Superior temporal gyrus (tissue), 1 donor: Measurements from ENCODE around the gene EFCAB10.
"Not testable (repeated sequence)": the region's sequence is repeated elsewhere in the genome, so short reads cannot be mapped to it uniquely, and the experiment has no call there.

Experiments
- DNase-seq: peaks from one replicate; pipeline ENCODE4 v3.0.0-alpha.2; 2016; ENCODE audit errors: extremely low spot score

Gene EFCAB10

DNA sequence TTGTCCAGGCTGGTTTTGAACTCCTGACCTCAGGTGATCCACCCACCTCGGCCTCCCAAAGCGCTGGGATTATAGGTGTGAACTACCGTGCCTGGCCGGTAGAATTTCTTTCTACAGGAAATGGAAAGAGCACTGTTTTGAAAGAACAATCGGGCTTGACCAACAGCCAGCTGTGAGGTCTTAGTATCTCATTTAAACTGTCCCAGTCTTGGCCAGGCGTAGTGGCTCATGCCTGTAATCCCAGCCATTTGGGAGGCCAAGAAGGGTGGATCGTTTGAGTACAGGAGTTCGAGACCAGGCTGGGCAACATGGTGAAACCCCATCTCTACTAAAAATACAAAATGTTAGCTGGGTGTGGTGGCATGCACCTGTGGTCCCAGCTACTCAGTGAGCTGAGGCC is 17.8 kb upstream of the EFCAB10 start:
- DNase-seq: not testable (repeated sequence)

DNA sequence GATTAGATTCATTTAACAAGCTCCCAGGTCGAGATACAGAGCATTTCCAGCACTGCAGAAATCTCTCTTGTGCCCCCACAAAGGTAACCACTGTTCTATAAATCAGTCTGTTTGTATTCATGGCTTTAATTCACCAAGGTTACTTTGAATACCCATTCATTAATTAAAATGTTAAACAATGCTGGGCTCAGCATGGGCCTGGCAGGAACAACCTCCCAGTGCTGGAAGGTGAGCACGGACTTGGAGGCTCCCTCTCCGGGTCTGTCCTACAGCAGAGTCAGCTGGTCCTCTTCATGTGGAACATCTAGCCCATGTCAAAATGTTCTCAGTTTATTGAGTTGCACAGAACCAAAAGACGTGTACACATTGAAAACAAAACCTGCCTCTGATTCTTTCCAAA is 15.6 kb upstream of the EFCAB10 start:
- no peak for DNase-seq

DNA sequence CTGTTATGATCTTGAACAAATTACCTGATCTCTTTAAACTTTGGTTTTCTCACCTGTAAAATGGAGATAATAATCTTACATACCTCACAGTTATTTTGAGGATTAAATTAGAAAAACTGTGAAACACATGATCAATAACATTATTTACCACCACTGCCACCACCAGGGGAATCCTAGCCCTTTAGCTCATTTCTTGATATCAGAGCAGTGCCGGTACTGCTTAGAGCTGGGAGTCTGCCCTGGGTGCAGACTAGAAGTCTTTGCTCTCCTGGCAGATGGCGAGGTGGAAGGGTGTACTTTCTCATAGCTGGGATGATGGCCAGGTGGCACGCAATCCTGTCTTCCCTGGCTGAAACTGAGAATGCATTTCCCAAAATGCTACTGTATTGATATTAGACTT is 12.7 kb upstream of the EFCAB10 start:
- DNase-seq: no peak

DNA sequence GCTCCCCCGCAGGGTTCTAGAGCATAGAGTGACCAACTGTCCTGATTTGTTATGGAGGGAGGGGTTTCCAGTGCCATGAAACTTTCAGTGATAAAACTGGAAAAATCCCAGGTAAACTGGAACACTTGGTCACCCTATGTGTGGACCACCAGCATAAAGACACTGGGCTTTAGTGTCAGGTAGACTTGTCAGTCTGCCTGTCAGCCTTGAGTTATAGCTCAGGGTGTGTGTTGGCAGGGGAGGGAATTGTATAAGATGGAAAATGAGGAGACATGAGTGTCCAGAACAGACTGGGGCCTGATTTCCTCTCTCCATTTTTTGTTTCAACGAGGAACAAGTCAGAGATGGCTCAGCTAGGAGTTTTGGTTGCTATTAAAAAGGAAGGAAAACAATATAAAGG is 10.2 kb upstream of the EFCAB10 start:
- no peak for DNase-seq

DNA sequence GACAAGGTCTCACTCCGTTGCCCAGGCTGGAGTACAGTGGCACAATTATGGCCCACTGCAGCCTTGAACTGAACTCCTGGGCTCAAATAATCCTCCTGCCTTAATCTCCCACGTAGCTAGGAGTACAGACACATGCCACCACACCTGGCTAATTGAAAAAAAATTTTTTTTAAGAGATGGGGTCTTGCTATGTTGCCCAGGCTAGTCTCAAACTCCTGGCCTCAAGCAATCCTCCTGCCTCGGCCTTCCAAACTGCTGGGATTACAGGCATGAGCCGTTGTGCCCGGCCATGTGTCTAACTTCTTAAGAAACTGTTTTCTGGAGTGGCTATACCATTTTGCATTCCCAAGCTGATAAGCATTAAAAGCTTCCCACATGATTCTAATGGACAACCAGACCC is 9.5 kb upstream of the EFCAB10 start:
- DNase-seq: no peak

DNA sequence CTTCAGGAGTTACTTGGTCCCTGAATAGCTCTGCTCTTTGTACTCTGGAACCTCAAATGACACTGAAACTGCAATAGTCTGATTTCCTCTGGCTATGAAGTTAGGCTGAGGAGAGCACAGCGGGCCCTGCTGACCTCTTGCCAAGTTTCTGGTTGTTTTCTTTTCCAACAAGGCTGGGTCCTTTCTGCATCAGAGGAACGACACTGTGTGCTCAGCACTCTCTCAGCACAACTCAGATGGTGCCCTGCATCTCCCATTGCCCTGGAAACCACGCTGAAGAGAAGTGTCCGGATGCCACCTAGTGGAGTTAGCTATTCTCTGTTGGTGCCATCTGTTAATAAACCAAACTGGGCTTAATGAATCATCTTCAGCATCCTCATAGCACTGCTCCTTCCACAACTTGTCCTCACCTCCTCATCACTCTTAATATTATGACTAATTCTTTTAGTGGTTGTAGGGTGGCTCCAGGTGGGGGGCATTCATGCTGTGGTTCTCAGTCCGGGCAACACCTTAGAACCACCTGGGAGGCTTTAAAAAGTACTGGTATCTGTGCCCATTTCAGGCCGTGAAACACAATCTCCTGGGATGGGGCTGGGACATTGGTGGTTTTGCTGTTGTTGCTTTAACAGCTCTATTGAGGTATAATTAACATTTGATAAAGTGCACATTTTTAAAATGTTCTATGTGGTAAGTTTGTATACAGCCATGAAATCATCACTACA is 8.2 kb upstream of the EFCAB10 start:
- DNase-seq: peak; percentile 93

DNA sequence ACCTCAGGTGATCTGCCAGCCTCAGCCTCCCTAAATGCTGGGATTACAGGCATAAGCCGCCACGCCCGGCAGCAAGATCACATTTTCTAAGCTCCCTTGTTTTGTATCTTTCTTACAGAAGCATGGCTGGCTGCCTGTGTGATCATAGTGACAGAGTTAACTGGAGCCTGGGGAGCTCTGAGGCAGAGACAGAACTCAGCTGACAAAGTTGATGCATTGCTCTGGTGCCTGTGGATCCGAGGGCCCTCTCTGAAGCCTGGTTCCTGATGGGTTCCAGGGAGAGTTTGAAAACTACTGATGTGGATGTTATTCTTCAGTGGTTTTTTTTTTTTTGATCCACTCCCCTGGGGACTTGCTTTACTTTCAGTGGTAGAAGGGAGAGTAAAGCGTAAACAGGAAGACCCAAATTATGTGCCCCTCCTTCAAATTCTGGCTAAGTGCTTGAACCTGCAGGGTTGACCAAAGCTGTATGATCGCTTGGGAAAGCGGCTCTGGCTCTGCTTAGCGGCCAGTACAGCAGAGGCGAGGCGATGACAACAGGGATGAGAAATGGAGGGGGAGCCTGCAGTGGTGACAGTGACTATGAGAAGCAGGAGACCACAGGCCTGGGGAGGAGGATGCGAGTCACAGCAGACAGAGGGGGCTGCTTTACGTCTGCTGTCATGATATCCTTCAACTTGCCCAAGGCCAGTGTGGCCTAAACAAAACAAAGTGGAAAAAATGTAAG is 6.8 kb upstream of the EFCAB10 start:
- DNase-seq: no peak

GRCh38 chr7:105585850-105586500 is 4.7 kb upstream of the EFCAB10 start:
- DNase-seq: no peak

- DNase-seq: no peak
Measured at GRCh38 chr7:105584165-105584564, 2.9 kb upstream of the EFCAB10 start.

DNA sequence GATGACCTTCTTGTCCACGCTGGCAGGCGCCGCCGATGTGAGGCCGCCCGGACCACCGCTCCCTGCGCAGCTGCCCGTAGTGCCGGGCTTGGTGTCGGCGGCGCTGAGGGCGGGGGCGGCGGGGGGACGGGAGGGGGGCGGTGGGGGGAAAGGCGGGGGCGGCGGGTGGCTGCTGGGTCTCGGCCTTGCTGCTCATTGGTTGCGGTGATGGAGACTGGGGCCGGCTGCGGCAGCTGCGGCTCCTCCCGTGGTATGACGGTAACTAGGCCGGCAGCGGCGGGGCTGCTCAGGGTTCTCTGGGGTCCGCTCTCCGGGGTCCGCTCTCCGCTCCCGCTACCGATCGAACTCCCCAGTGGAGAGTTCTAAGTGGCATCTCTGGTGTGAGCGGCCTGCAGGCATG is 1.8 kb upstream of the EFCAB10 start:
- DNase-seq: no peak

- no peak for DNase-seq
Measured at GRCh38 chr7:105580022-105580740, 1.1 kb downstream of the EFCAB10 start.

DNA sequence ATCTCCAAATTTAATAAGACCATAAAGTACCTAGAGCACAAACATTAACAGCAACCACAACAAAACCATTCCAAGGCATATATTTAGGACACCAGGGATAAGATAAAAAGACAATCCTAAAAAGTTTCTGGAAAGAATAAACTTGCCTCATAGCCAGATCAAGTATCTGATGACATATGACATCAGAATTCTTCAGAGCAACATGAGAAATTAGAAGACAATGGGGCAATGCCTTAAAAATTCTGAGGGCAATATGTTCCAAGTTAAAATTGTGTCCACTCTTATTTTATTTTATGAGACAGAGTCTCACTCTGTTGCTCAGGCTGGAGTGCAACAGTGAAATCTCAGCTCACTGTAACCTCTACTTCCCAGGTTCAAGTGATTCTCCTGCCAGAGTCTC is 2.8 kb downstream of the EFCAB10 start:
- no peak for DNase-seq

- DNase-seq: no peak
Measured at GRCh38 chr7:105577251-105577650, 4.0 kb downstream of the EFCAB10 start.

GRCh38 chr7:105571891-105572290 is 9.4 kb downstream of the EFCAB10 start:
- DNase-seq: no peak

- DNase-seq: no peak
Measured at GRCh38 chr7:105567821-105568220, 13.5 kb downstream of the EFCAB10 start.

GRCh38 chr7:105567024-105567423 is 14.3 kb downstream of the EFCAB10 start:
- peak; percentile 54 for DNase-seq

DNA sequence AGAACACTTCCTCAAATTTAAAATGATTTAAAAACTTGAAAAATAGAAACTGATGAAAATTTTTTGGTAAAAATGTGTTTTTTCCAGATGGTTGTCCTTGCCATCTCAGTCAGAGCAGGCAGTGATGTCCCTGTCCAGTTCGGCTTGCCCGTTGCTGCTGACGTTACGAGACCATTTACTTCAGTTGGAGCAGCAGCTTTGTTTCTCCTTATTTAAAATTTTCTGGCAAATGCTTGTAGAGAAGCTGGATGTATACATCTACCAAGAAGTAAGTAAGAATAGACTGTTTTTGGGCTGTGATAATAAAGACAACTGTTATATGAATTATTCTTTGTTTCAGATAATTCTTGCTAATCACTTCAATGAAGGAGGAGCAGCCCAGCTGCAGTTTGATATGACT is 16.1 kb downstream of the EFCAB10 start:
- peak; percentile 49 for DNase-seq

DNA sequence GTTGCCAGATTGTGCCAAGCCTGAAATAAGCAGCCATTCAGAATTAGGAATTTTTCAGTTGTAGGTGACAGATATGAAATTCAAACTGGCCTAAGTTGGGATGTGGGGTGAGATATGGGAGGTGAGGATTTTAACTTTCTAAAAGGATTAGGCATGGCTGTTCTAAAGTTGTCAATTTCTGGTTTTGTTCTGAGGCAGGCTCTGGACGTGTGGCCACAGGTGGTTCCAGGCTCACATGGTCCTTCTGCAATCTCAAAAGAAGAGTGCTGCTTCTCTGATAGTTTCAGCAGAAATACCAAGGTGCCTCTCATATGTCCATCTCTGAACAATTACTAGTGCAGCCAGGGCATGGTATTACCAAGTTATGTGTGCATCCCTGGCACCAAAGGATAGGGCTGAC is 21.4 kb downstream of the EFCAB10 start:
- no peak for DNase-seq

DNA sequence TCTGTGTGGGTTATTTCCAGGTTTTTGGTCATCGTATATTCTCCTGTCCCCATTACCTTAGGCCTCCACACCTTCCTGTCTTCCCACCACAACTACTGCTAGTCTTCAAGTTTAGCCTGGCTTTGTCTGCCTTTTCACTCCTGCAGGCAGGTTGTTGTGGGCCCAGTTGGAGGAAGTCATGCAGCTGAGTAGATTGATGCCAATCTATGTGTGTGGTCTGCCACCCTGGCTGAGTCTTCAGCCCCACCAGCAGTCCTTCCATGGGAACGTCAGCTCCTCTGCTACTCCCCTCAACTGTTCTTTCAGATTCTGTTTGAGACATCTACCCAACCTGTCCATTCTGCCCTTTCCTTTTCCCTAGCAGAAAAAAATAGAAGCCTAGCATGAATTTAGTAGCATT is 43.0 kb downstream of the EFCAB10 start:
- no peak for DNase-seq

DNA sequence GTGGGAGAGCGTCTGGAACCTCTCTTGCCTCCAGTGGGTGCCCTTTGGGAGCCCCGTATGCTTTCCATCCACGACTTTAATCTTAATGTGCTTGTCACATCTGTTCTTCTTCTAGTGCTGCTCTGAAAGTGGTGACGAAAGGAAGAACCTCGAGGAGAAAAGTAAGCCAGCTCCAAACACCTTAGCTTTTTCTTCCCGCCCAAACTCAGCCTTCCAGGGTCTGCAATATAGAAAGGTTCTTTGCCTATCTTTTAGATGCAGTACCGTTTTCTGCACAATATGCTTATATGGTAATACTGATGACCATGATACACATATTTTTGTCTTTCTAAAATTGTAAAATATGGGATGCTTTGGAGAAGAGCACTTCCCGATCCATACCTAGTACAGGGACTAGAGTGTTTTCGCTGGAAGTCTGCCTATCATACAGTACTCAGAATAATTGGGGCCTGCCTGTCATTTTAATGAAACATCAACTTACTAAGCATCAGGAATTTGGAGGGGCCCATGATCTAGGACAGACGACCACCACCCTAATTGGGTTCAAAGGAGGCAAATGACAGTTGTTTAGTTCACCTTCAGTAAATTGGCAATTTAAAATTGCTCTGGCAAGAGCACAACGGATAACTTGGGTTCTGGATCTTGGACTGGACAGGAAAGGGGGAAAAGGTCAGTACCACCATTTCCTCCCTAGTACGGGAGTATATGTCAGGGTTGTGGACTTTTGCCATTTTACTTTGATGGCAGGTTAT is 48.4 kb downstream of the EFCAB10 start:
- DNase-seq: no peak

DNA sequence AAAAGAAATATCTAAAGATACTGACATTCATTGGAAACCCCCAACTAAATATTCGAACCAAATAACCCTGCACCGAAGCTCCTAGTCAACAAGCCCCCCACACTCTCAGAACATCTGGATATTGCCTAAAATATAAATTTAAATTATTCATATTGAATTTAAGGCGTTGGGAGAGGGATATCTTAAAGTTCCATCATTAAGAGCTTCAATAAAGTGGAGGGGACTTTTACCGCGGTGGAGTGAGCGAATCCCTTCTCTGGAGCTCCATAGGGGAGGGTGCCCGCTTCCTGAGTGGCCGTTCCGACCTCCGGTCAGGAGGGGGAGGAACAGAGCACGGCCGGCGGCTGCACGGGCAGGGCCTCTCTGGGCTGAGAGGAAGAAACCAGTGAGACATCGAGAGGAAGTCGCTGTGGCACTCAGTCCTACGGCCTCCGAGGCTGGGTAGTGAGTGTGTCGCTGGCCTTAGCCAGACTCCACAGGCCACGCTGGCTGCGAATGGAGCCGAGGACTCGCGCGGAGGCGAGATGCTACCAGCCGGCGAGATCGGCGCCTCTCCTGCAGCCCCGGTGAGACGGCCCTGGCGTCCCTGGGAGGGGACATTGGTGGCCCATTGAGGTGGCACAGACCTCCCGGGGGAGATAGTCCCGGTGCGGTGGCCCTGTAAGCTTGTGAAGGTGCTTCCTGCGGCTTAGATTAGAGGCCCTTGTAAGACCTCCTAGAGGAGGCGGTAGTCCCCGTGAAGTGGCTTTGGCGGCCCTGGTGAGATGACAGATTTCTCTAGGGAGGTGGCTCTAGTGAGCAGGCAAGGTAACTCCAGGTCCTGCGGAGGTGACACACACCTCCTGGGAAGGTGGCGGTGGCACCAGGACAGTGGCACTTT is 49.3 kb downstream of the EFCAB10 start, which contains the start of gene RINT1:
TSS of gene RINT1 (plus strand) at position 410 of the 880 bp plus-strand sequence. CDS start at position 525, 115 bp downstream.
- peak; percentile 94 for DNase-seq
